Peyer's patch (tissue), 4 donors: Measurements from ENCODE around the gene SLCO3A1.

ENCODE experiments used
- POLR2A ChIP-seq, 2 donors: fragments of 450-650 bp; IDR thresholded peaks; one replicate each; pipeline ENCODE4 v1.5.1; 2017; ENCODE audit warnings: antibody characterized with exemption in 2 of 2, mild to moderate bottlenecking in 2 of 2, moderate library complexity in 2 of 2
- TF ChIP-seq, protein P1 (sequence below), 6 experiments: fragments of 450-650 bp in 4 of 6; fragments of 200-600 bp in 2 of 6; sonication (generic) in 1 of 6; IDR thresholded peaks; one replicate each; pipeline ENCODE4 v1.5.1; 2017 to 2019; ENCODE audit warnings: antibody characterized with exemption in 6 of 6, mild to moderate bottlenecking in 3 of 6, moderate library complexity in 1 of 6

DNA sequence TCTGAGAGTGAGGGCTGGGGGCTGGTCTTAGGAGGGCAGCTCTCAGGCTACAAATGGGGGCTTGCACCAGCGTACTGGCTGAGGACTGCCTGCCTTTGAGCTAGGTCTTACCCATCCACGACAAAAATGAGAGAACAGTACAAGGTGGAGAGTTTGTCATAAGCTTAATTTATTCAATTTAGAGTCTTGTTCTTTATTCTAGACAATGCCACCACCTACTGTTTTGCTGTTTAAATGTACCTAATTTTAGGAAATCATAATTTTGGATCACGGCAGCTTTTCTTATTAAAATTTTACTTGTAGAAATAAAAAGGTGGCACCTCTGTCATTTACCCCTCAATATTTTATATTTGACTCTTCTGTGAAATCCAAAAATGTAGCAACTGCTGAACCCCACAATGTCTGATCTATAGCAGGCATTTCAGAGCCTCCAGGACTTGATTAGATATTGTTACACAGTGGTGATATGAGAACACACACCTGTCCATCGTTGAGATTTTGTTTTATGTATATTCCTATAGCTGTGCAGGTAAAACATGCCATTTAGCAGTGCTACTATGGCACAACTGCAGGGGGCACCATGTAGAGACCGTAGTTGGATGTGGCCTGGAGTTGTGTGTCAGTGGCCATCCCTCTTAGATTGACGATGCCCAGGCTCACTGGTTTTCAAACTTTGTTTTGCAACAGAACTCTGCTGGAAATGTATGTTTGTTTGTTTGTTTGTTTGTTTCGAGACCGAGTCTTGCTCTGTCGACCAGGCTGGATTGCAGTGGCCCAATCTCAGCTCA lies 88.6 kb downstream of the SLCO3A1 start:
- TF ChIP-seq, protein P1, sequence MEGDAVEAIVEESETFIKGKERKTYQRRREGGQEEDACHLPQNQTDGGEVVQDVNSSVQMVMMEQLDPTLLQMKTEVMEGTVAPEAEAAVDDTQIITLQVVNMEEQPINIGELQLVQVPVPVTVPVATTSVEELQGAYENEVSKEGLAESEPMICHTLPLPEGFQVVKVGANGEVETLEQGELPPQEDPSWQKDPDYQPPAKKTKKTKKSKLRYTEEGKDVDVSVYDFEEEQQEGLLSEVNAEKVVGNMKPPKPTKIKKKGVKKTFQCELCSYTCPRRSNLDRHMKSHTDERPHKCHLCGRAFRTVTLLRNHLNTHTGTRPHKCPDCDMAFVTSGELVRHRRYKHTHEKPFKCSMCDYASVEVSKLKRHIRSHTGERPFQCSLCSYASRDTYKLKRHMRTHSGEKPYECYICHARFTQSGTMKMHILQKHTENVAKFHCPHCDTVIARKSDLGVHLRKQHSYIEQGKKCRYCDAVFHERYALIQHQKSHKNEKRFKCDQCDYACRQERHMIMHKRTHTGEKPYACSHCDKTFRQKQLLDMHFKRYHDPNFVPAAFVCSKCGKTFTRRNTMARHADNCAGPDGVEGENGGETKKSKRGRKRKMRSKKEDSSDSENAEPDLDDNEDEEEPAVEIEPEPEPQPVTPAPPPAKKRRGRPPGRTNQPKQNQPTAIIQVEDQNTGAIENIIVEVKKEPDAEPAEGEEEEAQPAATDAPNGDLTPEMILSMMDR (IDR thresholded peaks at IDR 0.05): no peak
- TF ChIP-seq POLR2A (IDR thresholded peaks at IDR 0.05): no peak
